AG09309 (cell line): ENCODE results near the gene NDUFC1.

Experiments used
- DNase-seq: peaks from one replicate; pipeline ENCODE4 v3.0.0-alpha.2; 2010; ENCODE audit warnings: low read depth
- H3K4me3 ChIP-seq: 2 replicates; pipeline ENCODE4 v1.5.1; 2011; ENCODE audit warnings: mild to moderate bottlenecking, low read depth, low read length, moderate library complexity; ENCODE audit not compliant: control insufficient read depth
- TF ChIP-seq, protein P1 (sequence below): IDR thresholded peaks from 2 replicates; pipeline ENCODE4 v1.5.1; 2011; ENCODE audit warnings: mild to moderate bottlenecking, low read depth, low read length, inconsistent platforms; ENCODE audit not compliant: insufficient read depth, control insufficient read depth; ENCODE audit errors: missing control alignments

NDUFC1 gene

DNA sequence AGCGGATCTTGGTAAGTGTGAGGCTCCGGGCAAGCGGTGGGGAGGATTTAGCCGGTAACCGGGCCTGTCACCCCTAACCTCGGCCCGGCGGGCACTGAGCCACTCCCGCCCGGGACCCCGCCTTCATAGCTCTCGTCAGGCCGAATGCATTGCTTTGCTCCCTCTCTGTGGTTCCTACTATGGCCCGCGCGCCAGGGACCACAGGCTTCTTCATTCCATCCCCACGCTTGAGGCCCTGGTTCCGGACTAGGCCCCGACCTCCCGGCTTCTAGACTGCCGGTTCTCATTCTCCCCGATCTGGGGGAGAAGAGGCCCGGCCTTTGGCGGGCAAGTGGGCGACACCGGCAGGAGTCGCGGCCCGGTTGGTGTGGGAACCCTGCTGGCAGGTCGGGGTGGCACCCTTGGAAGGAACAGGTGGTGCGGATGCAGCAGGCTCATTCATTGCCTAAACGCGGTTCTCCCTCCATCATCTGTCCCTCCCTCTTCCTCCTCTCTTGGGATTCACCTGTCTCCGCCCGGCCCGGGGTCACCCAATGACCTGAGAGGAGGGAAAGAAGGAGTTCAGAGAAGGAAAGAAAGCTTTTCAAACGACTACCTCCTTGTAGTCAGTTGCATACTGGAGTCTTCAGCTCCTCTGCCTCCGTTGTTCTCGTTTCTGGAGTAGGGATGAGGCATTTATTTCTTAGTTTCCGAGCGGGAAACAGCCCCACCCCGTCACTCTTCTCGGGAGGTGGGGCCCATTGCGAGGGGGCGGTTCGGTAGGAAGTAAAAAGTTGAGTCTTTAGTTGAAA lies at the start of gene NDUFC1:
Gene NDUFC1 (minus strand): TSS at position 657 of the 791 bp plus-strand sequence. CDS start 6,679 bp downstream, outside the sequence.
- TF ChIP-seq, protein P1, sequence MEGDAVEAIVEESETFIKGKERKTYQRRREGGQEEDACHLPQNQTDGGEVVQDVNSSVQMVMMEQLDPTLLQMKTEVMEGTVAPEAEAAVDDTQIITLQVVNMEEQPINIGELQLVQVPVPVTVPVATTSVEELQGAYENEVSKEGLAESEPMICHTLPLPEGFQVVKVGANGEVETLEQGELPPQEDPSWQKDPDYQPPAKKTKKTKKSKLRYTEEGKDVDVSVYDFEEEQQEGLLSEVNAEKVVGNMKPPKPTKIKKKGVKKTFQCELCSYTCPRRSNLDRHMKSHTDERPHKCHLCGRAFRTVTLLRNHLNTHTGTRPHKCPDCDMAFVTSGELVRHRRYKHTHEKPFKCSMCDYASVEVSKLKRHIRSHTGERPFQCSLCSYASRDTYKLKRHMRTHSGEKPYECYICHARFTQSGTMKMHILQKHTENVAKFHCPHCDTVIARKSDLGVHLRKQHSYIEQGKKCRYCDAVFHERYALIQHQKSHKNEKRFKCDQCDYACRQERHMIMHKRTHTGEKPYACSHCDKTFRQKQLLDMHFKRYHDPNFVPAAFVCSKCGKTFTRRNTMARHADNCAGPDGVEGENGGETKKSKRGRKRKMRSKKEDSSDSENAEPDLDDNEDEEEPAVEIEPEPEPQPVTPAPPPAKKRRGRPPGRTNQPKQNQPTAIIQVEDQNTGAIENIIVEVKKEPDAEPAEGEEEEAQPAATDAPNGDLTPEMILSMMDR, result peak; percentile 20
- DNase-seq, result no peak
- H3K4me3 ChIP-seq, result peak within 1 kb of the TSS; percentile 72

DNA sequence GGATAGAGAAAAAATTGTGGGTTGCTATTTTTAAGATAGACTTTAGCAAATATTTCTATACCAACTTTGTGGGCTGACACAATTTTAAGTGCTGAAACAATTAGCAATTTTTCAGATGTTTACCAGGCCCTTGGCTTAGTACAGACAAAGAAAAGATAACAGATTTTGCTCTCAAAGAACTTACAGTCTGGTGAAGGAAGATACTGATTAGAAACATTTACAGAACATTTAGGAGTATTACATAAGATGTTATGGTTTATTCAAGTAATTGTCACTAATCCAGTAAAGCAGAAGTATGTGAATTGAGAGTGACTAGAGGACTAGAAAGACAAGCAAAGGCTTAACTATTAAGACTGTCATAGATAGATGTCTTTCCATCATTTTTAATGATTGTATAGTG lies 35.3 kb upstream of the NDUFC1 start:
- no peak for DNase-seq
- TF ChIP-seq, protein P1, result no peak

DNA sequence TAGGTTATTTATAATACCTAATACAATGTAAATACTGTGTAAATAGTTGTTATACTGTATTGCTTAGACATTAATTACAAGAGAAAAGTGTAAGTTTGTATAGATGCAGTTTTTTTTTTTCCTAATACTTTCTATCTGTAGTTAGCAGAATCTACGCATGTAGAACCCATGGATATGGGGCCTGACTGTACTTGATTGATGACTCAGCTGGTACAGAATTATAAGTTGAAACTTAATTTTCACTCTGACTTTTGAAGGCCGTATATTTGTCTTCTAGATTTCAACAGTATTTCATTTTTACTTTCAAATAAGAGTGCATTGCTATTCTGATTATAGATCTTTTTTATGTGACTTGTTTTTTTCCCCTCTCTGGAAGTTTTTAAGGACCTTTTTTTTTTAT lies 30.8 kb upstream of the NDUFC1 start:
- TF ChIP-seq, protein P1, result no peak
- H3K4me3 ChIP-seq, result no peak overlapping the region
- DNase-seq, result no peak

More for the DNA sequence above, 35.3 kb upstream of the NDUFC1 start:
- H3K4me3 ChIP-seq, result no peak overlapping the region

DNA sequence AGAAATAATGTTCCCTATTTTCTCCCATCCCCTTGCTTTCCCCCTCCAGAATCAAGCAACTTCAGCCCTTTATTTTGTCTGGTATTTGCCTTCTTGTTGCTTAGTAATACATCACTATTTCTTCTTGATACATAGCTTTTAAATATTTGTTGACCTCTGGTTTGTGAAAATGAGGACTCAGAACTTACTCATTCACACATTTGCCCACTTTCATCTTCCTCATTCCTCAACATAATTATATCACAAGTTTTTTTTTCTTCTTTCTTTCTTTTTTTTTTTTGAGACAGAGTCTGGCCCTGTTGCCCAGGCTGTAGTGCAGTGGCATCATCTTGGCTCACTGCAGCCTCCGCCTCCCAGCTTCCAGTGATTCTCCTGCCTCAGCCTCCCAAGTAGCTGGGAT lies 28.9 kb upstream of the NDUFC1 start:
- TF ChIP-seq, protein P1, result no peak
- no peak overlapping the region for H3K4me3 ChIP-seq
- no peak for DNase-seq

DNA sequence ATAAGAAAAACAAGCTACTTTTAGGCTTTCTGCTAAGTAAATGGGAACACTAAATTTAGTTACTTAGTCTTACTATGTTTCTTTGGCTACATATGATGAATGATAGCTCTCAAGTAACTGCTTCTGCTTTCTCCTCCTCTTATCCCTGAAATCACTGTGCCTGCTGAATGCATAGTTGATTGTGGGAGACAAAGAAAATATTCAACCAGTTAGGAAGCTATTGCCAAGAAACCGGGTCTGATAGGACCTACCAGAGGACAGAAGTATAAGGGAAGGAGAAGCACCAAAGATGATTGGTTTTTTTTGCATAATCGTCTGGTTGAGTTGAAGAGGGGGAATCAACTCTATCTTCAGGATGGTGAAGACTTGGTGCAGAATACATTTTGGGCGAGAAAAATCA lies 28.0 kb upstream of the NDUFC1 start:
- no peak for DNase-seq
- TF ChIP-seq, protein P1, result no peak
- H3K4me3 ChIP-seq, result no peak overlapping the region

DNA sequence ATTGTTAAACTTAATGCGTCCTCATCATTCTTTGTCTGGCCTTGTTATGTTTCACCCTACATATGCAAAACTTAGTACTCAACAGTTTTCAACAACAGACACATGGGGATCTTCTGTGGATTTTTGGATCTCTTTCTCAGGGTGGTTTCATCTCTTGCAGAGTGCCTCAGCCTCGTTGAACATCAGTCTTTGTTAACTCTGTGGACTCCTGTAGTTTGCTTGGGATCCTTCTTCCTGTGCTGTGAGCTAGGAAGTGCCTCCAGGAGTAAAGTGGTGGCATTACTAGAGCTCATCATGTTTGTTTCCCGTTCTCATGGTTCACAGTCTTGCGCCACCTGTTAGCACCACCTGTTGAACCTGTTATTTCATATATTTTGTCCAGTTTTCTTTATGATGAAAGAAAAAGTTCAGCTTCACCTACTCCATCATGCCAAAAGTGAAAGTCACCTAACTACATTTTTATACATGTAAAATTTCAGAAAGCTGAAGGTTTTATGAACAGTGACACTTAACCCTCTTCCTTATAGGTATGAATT lies 27.5 kb upstream of the NDUFC1 start:
- no peak for DNase-seq
- TF ChIP-seq, protein P1, result no peak
- H3K4me3 ChIP-seq, result no peak overlapping the region
